Measurements from ENCODE around the gene MEF2C.

MEF2C gene

DNA sequence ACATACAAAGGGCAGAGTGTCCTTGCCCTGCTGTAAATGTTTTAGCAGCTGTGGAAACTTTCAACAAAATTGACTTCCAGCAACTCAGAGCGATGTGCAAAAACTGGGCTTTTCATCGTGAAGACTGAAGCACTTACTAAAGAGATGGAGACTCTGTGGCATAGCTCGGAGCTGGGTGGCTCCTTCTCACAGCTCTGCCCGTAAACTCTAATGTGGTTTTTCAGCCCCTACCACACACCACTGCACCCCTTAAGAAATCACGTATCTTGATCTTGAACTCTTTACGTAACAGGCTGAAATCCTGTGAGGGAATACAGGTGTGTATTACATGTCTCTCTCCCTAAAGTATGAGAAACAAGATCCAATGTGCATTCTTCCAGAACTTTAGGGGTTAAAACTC, 124.4 kb downstream of the MEF2C start:
- no peak for DNase-seq (ENCODE audit: low read depth)

DNA sequence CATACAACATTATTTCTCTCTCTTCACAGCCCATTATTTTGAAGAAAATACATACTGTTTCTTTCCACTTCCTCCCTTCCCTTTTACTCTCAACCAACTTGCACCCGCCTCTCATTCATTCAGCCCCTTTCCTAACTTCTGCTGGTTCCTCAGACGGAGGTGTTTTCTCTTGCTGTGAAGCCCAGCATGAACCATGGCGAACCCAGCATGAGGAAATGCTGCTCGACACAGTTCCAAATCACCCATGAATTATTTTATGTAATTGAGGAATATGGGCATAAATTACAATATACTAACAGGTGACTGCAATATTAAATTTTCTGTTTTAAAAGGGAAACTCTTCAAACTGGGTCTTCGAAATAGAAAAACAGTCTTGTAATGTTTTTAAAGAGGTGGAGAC, 124.8 kb downstream of the MEF2C start:
- no peak for DNase-seq (ENCODE audit: low read depth)

- no peak for DNase-seq (ENCODE audit: low read depth)
Measured at GRCh38 chr5:88756953-88757352, 126.0 kb downstream of the MEF2C start.

DNA sequence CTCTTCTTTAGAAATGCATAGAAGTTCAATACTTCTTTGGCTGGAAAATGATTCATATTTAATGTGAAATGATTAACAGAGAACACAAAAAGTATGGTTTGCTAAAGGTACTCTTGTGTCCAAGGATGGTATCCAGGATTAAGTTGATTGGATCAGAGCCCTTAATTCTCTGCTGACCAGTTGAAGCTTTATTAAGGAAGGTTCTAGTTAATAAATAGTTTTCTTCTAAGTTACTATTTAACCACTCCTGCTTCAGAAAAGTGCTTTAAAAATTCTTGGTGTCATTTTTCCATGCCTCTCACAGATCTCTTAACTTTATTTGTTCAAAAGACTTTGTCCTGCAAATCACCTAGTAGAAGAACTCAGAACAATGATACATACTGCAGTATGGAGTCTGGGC, 134.3 kb downstream of the MEF2C start:
- no peak for DNase-seq (ENCODE audit: low read depth)

DNA sequence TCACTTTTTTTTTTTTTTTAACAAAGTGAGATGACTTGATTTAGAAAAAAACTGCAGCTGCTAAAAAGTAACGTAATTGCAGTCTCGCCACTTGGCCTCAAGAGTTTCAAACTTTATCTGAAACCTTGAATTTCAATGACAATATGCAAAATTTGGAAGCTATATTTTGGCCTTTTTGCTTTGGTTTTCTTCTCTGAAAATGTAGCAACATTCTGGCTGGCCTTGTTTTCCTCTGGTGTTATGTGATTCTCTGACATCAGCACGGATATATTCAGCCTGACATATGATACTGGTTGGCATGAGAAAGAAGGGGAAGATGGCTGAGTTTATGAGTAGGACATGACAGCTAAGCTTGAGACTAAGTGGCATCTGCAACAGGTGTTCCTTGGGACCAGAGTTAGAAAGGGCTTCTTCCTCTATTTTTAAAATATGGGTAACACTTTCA, 136.5 kb downstream of the MEF2C start:
- DNase-seq (ENCODE audit: low read depth) = no peak

DNA sequence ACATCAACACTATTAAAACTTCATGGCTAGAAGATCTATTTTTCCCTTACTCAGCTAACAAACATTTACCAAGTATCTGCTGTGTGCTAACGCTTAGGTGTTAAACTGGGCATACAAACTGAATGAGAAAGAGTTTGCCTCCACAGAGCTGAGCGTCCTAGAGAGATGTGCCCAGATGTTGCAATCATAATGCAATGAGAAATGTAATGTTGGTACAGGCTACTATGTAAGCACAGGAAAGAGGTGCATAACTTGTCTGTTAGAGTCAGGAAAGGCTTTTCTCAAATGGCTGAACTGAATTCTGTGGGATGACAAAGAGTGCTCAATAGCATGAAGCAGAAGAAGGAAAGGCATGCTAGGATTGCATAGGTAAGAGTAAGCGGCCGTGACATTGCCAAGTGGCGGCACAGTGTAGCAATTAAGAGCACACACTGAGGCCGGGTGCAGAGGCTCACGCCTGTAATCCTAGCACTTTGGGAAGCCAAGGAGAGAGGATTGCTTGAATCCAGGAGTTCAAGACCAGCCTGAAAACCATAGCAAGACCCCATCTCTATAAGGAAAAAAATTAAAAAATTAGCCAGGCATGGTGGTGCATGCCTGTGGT, 137.8 kb downstream of the MEF2C start:
- DNase-seq (ENCODE audit: low read depth) = no peak

- no peak for DNase-seq (ENCODE audit: low read depth)
Measured at GRCh38 chr5:88743231-88743834, 139.7 kb downstream of the MEF2C start.

DNA sequence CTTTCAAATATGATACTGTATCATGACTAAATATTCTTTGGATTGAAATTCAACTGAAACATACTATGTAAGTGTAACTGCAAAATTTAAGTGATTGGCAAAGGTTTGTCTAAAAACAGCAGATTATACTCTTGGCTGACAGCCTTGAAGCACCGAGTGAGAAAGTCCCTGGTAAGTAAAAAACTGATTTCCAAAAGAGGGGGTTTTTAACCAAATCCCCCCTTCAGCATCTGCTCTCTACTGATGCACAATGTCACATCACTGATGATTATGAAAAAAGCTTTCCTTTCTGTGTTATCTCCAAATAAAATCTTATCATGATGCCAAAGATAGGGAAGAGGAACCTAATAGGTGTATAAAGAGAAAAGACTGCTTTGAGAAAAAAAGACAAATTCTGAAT, 141.0 kb downstream of the MEF2C start:
- no peak for DNase-seq (ENCODE audit: low read depth)

- no peak for DNase-seq (ENCODE audit: low read depth)
Measured at GRCh38 chr5:88740604-88741185, 142.3 kb downstream of the MEF2C start.

DNA sequence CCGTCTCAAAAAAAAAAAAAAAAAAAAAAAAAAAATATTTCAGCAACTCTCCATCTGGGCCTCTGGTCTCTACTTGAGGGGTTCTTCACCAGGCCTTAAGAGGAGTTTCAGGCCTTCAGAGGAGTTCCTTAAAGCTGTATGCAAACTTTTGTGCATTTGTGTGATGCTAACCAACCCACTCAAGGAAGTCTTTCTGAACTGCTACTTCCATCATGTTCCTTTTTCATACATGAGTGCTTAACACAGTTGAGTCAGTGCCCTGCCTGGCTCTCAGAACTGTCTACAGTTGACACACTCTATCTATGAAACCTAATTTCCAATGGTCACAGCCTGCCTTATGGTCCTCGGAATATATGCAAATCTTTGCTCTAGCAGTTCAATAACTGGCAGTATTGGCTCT, 146.5 kb downstream of the MEF2C start:
- DNase-seq (ENCODE audit: low read depth) = no peak

GRCh38 chr5:88734983-88735382, 148.0 kb downstream of the MEF2C start:
- no peak for DNase-seq (ENCODE audit: low read depth)

GRCh38 chr5:88734191-88734640, 148.8 kb downstream of the MEF2C start:
- DNase-seq (ENCODE audit: low read depth) = no peak

GRCh38 chr5:88732862-88733261, 150.1 kb downstream of the MEF2C start:
- no peak for DNase-seq (ENCODE audit: low read depth)

DNA sequence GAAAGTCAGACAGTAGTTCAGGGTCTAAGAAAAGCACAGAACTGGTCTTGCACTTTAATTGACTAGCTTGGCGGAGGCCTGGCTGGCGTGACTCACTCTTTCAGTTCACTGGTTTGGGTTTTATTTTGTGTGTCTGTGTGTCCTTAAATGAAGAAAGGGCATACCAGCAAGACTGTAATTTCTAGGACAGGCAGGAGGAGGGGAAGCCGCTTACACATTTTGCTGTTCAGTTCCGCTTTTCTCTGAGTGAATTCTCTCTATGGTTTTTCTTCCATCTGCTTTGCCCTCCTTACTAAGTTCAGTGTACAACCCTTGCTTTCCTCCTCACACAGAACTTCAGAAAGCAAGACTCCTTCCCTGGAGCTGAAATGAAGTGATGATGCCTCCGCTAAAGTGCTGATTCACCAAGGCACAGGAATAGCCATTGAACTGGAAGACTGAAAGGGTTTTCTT, 150.8 kb downstream of the MEF2C start:
- no peak for DNase-seq (ENCODE audit: low read depth)

- DNase-seq (ENCODE audit: low read depth) = no peak
Measured at GRCh38 chr5:88729829-88730182, 153.2 kb downstream of the MEF2C start.

- peak; percentile 22 for DNase-seq (ENCODE audit: low read depth)
Measured at GRCh38 chr5:88729084-88729828, 153.7 kb downstream of the MEF2C start.

GRCh38 chr5:88727705-88728313, 155.2 kb downstream of the MEF2C start:
- DNase-seq (ENCODE audit: low read depth) = no peak

DNA sequence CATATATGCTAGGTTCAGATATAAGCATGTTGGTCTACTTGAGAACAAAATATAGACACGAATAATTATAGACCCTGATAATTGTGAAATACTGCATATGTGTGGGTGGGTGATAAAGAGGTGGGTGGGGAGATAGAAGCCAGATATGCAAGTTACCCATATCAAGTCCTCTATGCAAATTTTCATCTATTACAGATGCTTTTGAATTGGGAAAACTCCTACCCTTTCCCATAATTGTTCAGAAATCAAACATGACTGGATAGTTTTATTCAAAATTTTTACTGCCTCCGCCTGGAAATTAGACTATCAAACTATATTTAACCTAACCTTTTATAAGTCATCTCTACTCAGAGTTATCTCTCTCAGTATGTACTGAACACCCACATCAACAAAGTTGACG, 157.5 kb downstream of the MEF2C start:
- DNase-seq (ENCODE audit: low read depth) = no peak

GRCh38 chr5:88724201-88724600, 158.8 kb downstream of the MEF2C start:
- no peak for DNase-seq (ENCODE audit: low read depth)

- DNase-seq (ENCODE audit: low read depth) = no peak
Measured at GRCh38 chr5:88722546-88723073, 160.4 kb downstream of the MEF2C start.

DNA sequence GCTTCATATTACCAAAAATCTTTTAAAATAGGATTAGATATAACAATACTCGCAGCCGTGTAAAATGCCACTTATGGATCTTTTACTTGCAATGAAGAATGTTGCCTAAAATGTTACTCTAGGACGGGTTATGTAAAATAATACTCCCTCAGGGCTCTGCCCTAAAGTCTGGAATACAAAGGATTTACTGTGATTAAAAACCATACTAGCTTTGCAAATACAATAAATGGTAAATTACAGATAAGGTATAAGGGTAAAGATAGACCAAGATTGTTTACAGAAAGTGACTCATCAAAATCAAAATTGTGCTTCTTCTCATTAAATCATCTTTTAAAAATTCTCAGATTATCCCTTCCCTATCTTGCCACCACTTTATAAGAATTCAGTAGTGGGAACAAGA, 163.6 kb downstream of the MEF2C start:
- DNase-seq (ENCODE audit: low read depth) = no peak

GRCh38 chr5:88718736-88719135, 164.2 kb downstream of the MEF2C start:
- no peak for DNase-seq (ENCODE audit: low read depth)
